Heart right ventricle (tissue), 16 donors: ENCODE results near the gene NUDT3. TPM values are rescaled to one million over a fixed set of nuclear protein-coding genes. Genes with fewer than 3 reads are reported as not detected.
A peak's percentile ranks its signal among the peaks of the same experiment; 100 is the strongest.

ENCODE experiments used
- ATAC-seq, 8 donors: fragments of 200-7000 bp; cut with Tn5 transposase; one replicate each; pipeline ENCODE4 v1.9.1; 2020; ENCODE audit warnings: mild to moderate bottlenecking in 8 of 8, moderate library complexity in 8 of 8, moderate number of reproducible peaks in 1 of 8
- DNase-seq, 2 donors: peaks; one replicate each; pipeline ENCODE4 v3.0.0-alpha.2; 2020
- H3K27ac ChIP-seq, 10 donors: fragments of 200-600 bp; sonication (generic) in 2 of 10; one replicate each; pipeline versions ENCODE4 v1.5.0 to v1.8.0; 2020 to 2022; ENCODE audit warnings: mild to moderate bottlenecking in 3 of 10
- H3K27me3 ChIP-seq, 7 donors: fragments of 200-600 bp; one replicate each; pipeline ENCODE4 v1.8.0; 2021 to 2022; ENCODE audit warnings: mild to moderate bottlenecking in 2 of 7
- H3K36me3 ChIP-seq, 9 donors: fragments of 200-600 bp; sonication (generic) in 1 of 9; one replicate each; pipeline versions ENCODE4 v1.5.0 to v1.8.0; 2020 to 2022; ENCODE audit warnings: mild to moderate bottlenecking in 2 of 9
- H3K4me1 ChIP-seq, 9 donors: fragments of 200-600 bp; sonication (generic) in 1 of 9; one replicate each; pipeline versions ENCODE4 v1.5.0 to v1.8.0; 2020 to 2022; ENCODE audit warnings: mild to moderate bottlenecking in 4 of 9
- H3K4me3 ChIP-seq, 10 donors: fragments of 200-600 bp; sonication (generic) in 2 of 10; one replicate each; pipeline versions ENCODE4 v1.5.0 to v1.8.0; 2020 to 2022; ENCODE audit warnings: mild to moderate bottlenecking in 7 of 10, moderate library complexity in 2 of 10
- H3K9me3 ChIP-seq, 11 donors: fragments of 200-600 bp in 10 of 11; sonication (generic) in 2 of 11; one replicate each; pipeline versions ENCODE4 v1.5.0 to v1.8.0; 2013 to 2022; ENCODE audit warnings: mild to moderate bottlenecking in 2 of 11, control low read depth in 1 of 11, moderate library complexity in 1 of 11
- CTCF ChIP-seq, 9 donors: fragments of 200-600 bp; sonication (generic) in 2 of 9; IDR thresholded peaks; one replicate each; pipeline versions ENCODE4 v1.5.0 to v1.8.0; 2021 to 2022; ENCODE audit warnings: antibody characterized with exemption in 9 of 9, mild to moderate bottlenecking in 5 of 9, moderate library complexity in 1 of 9
- whole genome bisulfite sequencing, 2 donors: extraction: QIAGEN DNeasy Blood & Tissue Kit; methylation state at CpG; one replicate each; pipeline ENCODE4 v1.1.7; 2013; ENCODE audit warnings: inconsistent platforms in 1 of 2; 5-methylcytosine and 5-hydroxymethylcytosine counted together
- intact Hi-C, 10 donors: fragments of 100-400 bp; cut with DNase I; formaldehyde crosslinking; loops; one replicate each; pipeline versions ENCODE4 v1.11.1 to v1.14.2; 2022
- polyA plus RNA-seq, 2 donors: library from polyadenylated mRNA; stranded (reverse); fragments of 200-250 nt; gene quantifications; one replicate each; pipeline ENCODE4 v1.2.3, GENCODE V29; 2013
- total RNA-seq, 10 donors: library from RNA; stranded (reverse); fragmentation: NEBNext Ultra II Directional in 3 of 10; extraction: Animal tissue kit (Norgen Biotek cat#: 25700) in 3 of 10; gene quantifications; one replicate each; pipeline versions ENCODE4 v1.2.1 to v1.2.4, GENCODE V29; 2021 to 2023
- donor health status: Arrhythmogenic right ventricular cardiomyopathy.
- donor health status: ischemic (EF 13 %, LVEDD 7.1; RV severe dilation, severe dysfunction).
- donor health status: healthy with polysubstance abuse.
- donor health status: DM: no; HTN: yes; CAD: no.
- donor health status: DM: no; HTN: no; CAD: no.
- donor health status: ischemic (EF 25% LVEDD 6.9; RV normal size, moderate dysfunction).
- donor health status: ischemic (EF 25% LVEDD 5.7; RV mildly dilated, moderate dysfunction).
- donor health status: healthy.
- donor health status: DM: yes; HTN: yes; CAD: no.
- donor health status: Ischemic cardiomyopathy.
- donor health status: ischemic (EF 35%, LVEDD 5.7; RV mildly dilated, moderate dysfunction).
- donor health status: nonischemic (EF 11% LVEDD 7.7; RV severe dilation, severe dysfunction).
- donor health status: DM: yes; HTN: yes; CAD: no.
- donor health status: PGD.
- donor health status: ischemic (EF 29% LVEDD 5.4; RV normal size, mild dysfunction).
- donor health status: nonischemic (EF 23%, LVEDD 6.1; RV moderate dilation, normal function).

NUDT3 gene
- total and polyA plus RNA-seq, 12 donors = 9.3 to 67.1 (median 54.4) TPM

GRCh38 chr6:34396518-34396917 is 4.0 kb upstream of the NUDT3 start:
- Histone ChIP-seq H3K9me3 (peaks cover 0 to 8% (median 2%) of the 10 kb centered on the region in 11 donors), H3K36me3 (no peaks in the 10 kb centered on the region), H3K4me1 (peaks cover 0 to 16% (median 12%) of the 10 kb centered on the region in 9 donors), H3K27me3 (no peaks in the 10 kb centered on the region), H3K27ac (no peak overlapping the region), H3K4me3 (no peak overlapping the region)
- intact Hi-C loops = loop anchor here in 2 of 10 donors (10.0 kb wide), 2 partner anchors 92 to 122 kb away; no protein-coding TSS in a partner anchor
- DNase-seq (no peak), ATAC-seq (no peak)
- WGBS, 2 donors = 98% methylated on average over 6 of the region's 6 CpGs
- no peak for TF ChIP-seq CTCF (IDR thresholded peaks at IDR 0.05)

- Histone ChIP-seq H3K27me3 (no peaks in the 10 kb centered on the region), H3K4me3 (peak overlapping the region in 2 of 10 donors; percentile 89 to 92), H3K9me3 (peaks cover 0 to 13% (median 2%) of the 10 kb centered on the region in 11 donors), H3K4me1 (peaks cover 6 to 41% (median 30%) of the 10 kb centered on the region in 9 donors), H3K27ac (peak overlapping the region in 7 of 10 donors; percentile 74 to 99 (median 98)), H3K36me3 (no peaks in the 10 kb centered on the region)
- intact Hi-C loops = loop anchor here in 9 of 10 donors (1.0 to 10.0 kb wide), 7 partner anchors 52 to 147 kb away; partner anchors contain the start of gene SMIM29 (in 6 of the 9)
- no peak for TF ChIP-seq CTCF (IDR thresholded peaks at IDR 0.05)
- 90% methylated on average over 3 of the region's 3 CpGs for WGBS, 2 donors
- ATAC-seq (no peak), DNase-seq (no peak)
Measured at GRCh38 chr6:34393966-34394305, 1.5 kb upstream of the NUDT3 start.

GRCh38 chr6:34393191-34393965 is 909 bp upstream of the NUDT3 start:
- ATAC-seq (no peak), DNase-seq (no peak)
- TF ChIP-seq CTCF (IDR thresholded peaks at IDR 0.05) = no peak
- Histone ChIP-seq H3K4me3 (peak overlapping the region; percentile 25 to 95 (median 88)), H3K27ac (peak overlapping the region; percentile 74 to 99 (median 98)), H3K4me1 (peaks cover 8 to 47% (median 35%) of the 10 kb centered on the region in 9 donors), H3K27me3 (no peaks in the 10 kb centered on the region), H3K36me3 (no peaks in the 10 kb centered on the region), H3K9me3 (peaks cover 0 to 15% (median 2%) of the 10 kb centered on the region in 11 donors)
- intact Hi-C loops = loop anchor here in 9 of 10 donors (1.0 to 10.0 kb wide), 7 partner anchors 51 to 146 kb away; partner anchors contain the start of gene SMIM29 (in 6 of the 9)
- WGBS, 2 donors = 46 to 50% methylated on average over 16 of the region's 16 CpGs

- intact Hi-C loops = loop anchor here (1.0 to 10.0 kb wide), 8 partner anchors 50 to 145 kb away; partner anchors contain the start of gene SMIM29 (in 8 of the 10)
- H3K9me3 ChIP-seq = peaks cover 0 to 15% (median 2%) of the 10 kb centered on the region in 11 donors
- H3K36me3 ChIP-seq = no peaks in the 10 kb centered on the region
- H3K4me3 ChIP-seq = peak overlapping the region; percentile 70 to 95 (median 88)
- no peak for TF ChIP-seq CTCF (IDR thresholded peaks at IDR 0.05)
- 0 to 1% methylated on average over 56 to 78 of the region's 78 CpGs for WGBS, 2 donors
- ATAC-seq (peak; percentile 34 to 68 (median 50)), DNase-seq (peak; percentile 54 to 62)
- no peaks in the 10 kb centered on the region for H3K27me3 ChIP-seq
- H3K27ac ChIP-seq = peak overlapping the region; percentile 88 to 99 (median 98)
- H3K4me1 ChIP-seq = peaks cover 13 to 60% (median 48%) of the 10 kb centered on the region in 9 donors
Measured at GRCh38 chr6:34391786-34392496, 528 bp downstream of the NUDT3 start.
